ENCODE data around the gene RNF113A.

DNA sequence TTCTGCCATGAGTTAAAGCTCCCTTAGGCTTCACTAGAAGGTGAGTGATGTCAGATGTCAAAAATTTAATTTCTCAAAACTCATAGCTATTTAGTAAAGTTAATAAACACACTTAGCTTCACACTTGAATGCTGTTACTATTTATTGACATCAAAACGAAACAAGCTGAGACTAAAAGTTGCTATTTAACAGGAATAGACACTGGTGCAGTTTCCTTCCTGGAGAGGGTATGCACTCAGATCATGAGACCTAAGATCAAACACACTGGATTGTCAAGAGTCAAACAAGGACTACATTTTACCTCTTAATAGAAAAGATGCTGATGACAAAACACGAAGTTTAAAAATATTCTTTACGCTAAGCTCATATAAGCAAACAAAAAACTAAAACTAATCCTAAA lies 37.6 kb downstream of the RNF113A start:
- TF ChIP-seq, protein P1, sequence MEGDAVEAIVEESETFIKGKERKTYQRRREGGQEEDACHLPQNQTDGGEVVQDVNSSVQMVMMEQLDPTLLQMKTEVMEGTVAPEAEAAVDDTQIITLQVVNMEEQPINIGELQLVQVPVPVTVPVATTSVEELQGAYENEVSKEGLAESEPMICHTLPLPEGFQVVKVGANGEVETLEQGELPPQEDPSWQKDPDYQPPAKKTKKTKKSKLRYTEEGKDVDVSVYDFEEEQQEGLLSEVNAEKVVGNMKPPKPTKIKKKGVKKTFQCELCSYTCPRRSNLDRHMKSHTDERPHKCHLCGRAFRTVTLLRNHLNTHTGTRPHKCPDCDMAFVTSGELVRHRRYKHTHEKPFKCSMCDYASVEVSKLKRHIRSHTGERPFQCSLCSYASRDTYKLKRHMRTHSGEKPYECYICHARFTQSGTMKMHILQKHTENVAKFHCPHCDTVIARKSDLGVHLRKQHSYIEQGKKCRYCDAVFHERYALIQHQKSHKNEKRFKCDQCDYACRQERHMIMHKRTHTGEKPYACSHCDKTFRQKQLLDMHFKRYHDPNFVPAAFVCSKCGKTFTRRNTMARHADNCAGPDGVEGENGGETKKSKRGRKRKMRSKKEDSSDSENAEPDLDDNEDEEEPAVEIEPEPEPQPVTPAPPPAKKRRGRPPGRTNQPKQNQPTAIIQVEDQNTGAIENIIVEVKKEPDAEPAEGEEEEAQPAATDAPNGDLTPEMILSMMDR (IDR thresholded peaks at IDR 0.05), result no peak
- TF ChIP-seq POLR2AphosphoS5 (IDR thresholded peaks at IDR 0.05), result no peak
